Stomach (tissue), 9 donors: ENCODE results near the gene CYP2A6. TPM values are rescaled to one million over a fixed set of nuclear protein-coding genes. Genes with fewer than 3 reads are reported as not detected.
"Not testable (repeated sequence)": the region's sequence is repeated elsewhere in the genome, so short reads cannot be mapped to it uniquely, and the experiment has no call there.

ENCODE experiments used
- DNase-seq, 2 donors: peaks; one replicate each; pipeline versions ENCODE4 v3.0.0 to v3.0.0-alpha.2; 2013 to 2019
- H3K27ac ChIP-seq, 5 donors: fragments of 200-600 bp in 4 of 5; sonication (generic) in 4 of 5; one replicate each; pipeline ENCODE4 v1.5.1; 2013 to 2019; ENCODE audit warnings: mild to moderate bottlenecking in 1 of 5, moderate library complexity in 1 of 5
- H3K27me3 ChIP-seq, 3 donors: fragments of 200-600 bp; sonication (generic); one replicate each; pipeline ENCODE4 v1.5.1; 2017 to 2019; ENCODE audit warnings: mixed run types in 1 of 3
- H3K36me3 ChIP-seq, 4 donors: fragments of 200-600 bp; sonication (generic); 1 replicate in 3 of 4; 2 replicates in 1 of 4; pipeline ENCODE4 v1.5.1; 2016 to 2019
- H3K4me1 ChIP-seq, 4 donors: fragments of 200-600 bp; sonication (generic); one replicate each; pipeline ENCODE4 v1.5.1; 2016 to 2019
- H3K4me3 ChIP-seq, 4 donors: fragments of 200-600 bp; sonication (generic) in 3 of 4; one replicate each; pipeline ENCODE4 v1.5.1; 2016 to 2019; ENCODE audit warnings: mild to moderate bottlenecking in 1 of 4
- H3K9me3 ChIP-seq, 4 donors: fragments of 200-600 bp; sonication (generic); one replicate each; pipeline ENCODE4 v1.5.1; 2016 to 2019
- CTCF ChIP-seq, 7 experiments: fragments of 450-650 bp in 4 of 7; fragments of 200-600 bp in 3 of 7; sonication (generic) in 3 of 7; IDR thresholded peaks; one replicate each; pipeline ENCODE4 v1.5.1; 2016 to 2019; ENCODE audit warnings: antibody characterized with exemption in 7 of 7, control low read depth in 2 of 7, mild to moderate bottlenecking in 1 of 7
- EP300 ChIP-seq: sonication (generic); formaldehyde crosslinking; IDR thresholded peaks from one replicate; pipeline ENCODE4 v1.6.1; 2017; ENCODE audit warnings: antibody characterized with exemption
- POLR2A ChIP-seq, 4 donors: fragments of 450-650 bp; IDR thresholded peaks; one replicate each; pipeline ENCODE4 v1.6.1; 2016; ENCODE audit warnings: antibody characterized with exemption in 4 of 4, control low read depth in 2 of 4, mild to moderate bottlenecking in 1 of 4, moderate library complexity in 1 of 4
- POLR2AphosphoS5 ChIP-seq, 3 donors: sonication (generic); formaldehyde crosslinking; IDR thresholded peaks; one replicate each; pipeline ENCODE4 v1.6.1; 2016; ENCODE audit warnings: antibody characterized with exemption in 3 of 3
- WGBS, 5 donors: extraction: QIAGEN DNeasy Blood & Tissue Kit in 3 of 5; methylation state at CpG; one replicate each; pipeline versions ENCODE4 v1.1.5 to v1.1.7; 2013 to 2018; 5-methylcytosine and 5-hydroxymethylcytosine counted together
- intact Hi-C: fragments of 100-400 bp; cut with DNase I; formaldehyde crosslinking; loops from one replicate; pipeline ENCODE4 v1.15.1; 2023; ENCODE audit warnings: low total_unique reads
- polyA plus RNA-seq, 3 donors: library from polyadenylated mRNA; stranded (reverse); fragments of 200-250 nt; gene quantifications; one replicate each; pipeline ENCODE4 v1.2.3, GENCODE V29; 2013
- total RNA-seq, 5 donors: library from RNA; depleted of rRNA; stranded (reverse); fragments of >200 nt; gene quantifications; one replicate each; pipeline versions ENCODE4 v1.1.0 to v1.2.3, GENCODE V29; 2014 to 2016
- donor health status: healthy with polysubstance abuse.
- donor health status: Bipolar disorder and iron deficiency.
- donor health status: healthy.

The CYP2A6 gene
- total and polyA plus RNA-seq, 8 donors, result not detected

- no peak for TF ChIP-seq POLR2A (IDR thresholded peaks at IDR 0.05)
- 83 to 88% (median 87%) methylated on average over 5 of the region's 5 CpGs for WGBS, 5 donors
- no peak for DNase-seq
- H3K4me3 ChIP-seq, result no peak overlapping the region
- no peaks in the 10 kb centered on the region for H3K9me3 ChIP-seq
- no peaks in the 10 kb centered on the region for H3K36me3 ChIP-seq
- H3K27ac ChIP-seq, result no peak overlapping the region
- H3K4me1 ChIP-seq, result no peaks in the 10 kb centered on the region
- H3K27me3 ChIP-seq, result no peaks in the 10 kb centered on the region
- intact Hi-C loops, result no loop called here
Observed at GRCh38 chr19:40858109-40858508, 7.9 kb upstream of the CYP2A6 start.

- H3K27me3 ChIP-seq, result peaks cover 0 to 29% (median 10%) of the 10 kb centered on the region in 3 donors
- H3K36me3 ChIP-seq, H3K4me1 ChIP-seq, H3K9me3 ChIP-seq, H3K4me3 ChIP-seq, intact Hi-C loops, DNase-seq, H3K27ac ChIP-seq: not testable (repeated sequence)
- WGBS, 5 donors, result 11 to 42% (median 35%) methylated on average over 2 of the region's 3 CpGs
Observed at GRCh38 chr19:40852467-40853152, 2.4 kb upstream of the CYP2A6 start.

GRCh38 chr19:40846722-40847121, 3.5 kb downstream of the CYP2A6 start:
- H3K9me3 ChIP-seq, H3K4me3 ChIP-seq, intact Hi-C loops, H3K36me3 ChIP-seq, DNase-seq, H3K27ac ChIP-seq: not testable (repeated sequence)
- Histone ChIP-seq H3K27me3 (peaks cover 0 to 58% (median 10%) of the 10 kb centered on the region in 3 donors), H3K4me1 (peaks cover 0 to 20% (median 5%) of the 10 kb centered on the region in 4 donors)
- WGBS, 5 donors, result 82 to 89% (median 85%) methylated on average over 8 of the region's 8 CpGs

GRCh38 chr19:40843653-40844052, 6.6 kb downstream of the CYP2A6 start:
- Histone ChIP-seq H3K27me3 (peaks cover 0 to 39% (median 7%) of the 10 kb centered on the region in 3 donors), H3K4me3 (peak overlapping the region in 3 of 4 donors; percentile 7 to 27 (median 24)), H3K4me1 (peaks cover 0 to 19% (median 4%) of the 10 kb centered on the region in 4 donors)
- H3K27ac ChIP-seq, intact Hi-C loops, H3K36me3 ChIP-seq, H3K9me3 ChIP-seq, DNase-seq: not testable (repeated sequence)
- 0 to 5% (median 1%) methylated on average over 8 to 15 of the region's 19 CpGs for WGBS, 5 donors

GRCh38 chr19:40842997-40843652, 7.1 kb downstream of the CYP2A6 start:
- intact Hi-C loops, DNase-seq, H3K36me3 ChIP-seq, H3K9me3 ChIP-seq, H3K27ac ChIP-seq: not testable (repeated sequence)
- Histone ChIP-seq H3K4me3 (peak overlapping the region in 3 of 4 donors; percentile 7 to 27 (median 24)), H3K27me3 (peaks cover 0 to 34% (median 2%) of the 10 kb centered on the region in 3 donors), H3K4me1 (peaks cover 0 to 13% (median 0%) of the 10 kb centered on the region in 4 donors)
- WGBS, 5 donors, result 32 to 43% (median 35%) methylated on average over 8 to 9 of the region's 12 CpGs

- H3K27me3 ChIP-seq, result peaks cover 0 to 24% (median 0%) of the 10 kb centered on the region in 3 donors
- WGBS, 5 donors, result 85 to 96% (median 93%) methylated on average over 2 to 3 of the region's 3 CpGs
- H3K9me3 ChIP-seq, H3K36me3 ChIP-seq, intact Hi-C loops, H3K27ac ChIP-seq, DNase-seq, H3K4me3 ChIP-seq: not testable (repeated sequence)
- H3K4me1 ChIP-seq, result peaks cover 0 to 13% (median 0%) of the 10 kb centered on the region in 4 donors
Observed at GRCh38 chr19:40842012-40842411, 8.2 kb downstream of the CYP2A6 start.

GRCh38 chr19:40838477-40838876, 11.8 kb downstream of the CYP2A6 start:
- H3K9me3 ChIP-seq, intact Hi-C loops, H3K36me3 ChIP-seq, H3K27me3 ChIP-seq, H3K4me3 ChIP-seq, DNase-seq, H3K4me1 ChIP-seq, H3K27ac ChIP-seq: not testable (repeated sequence)
- 64 to 87% (median 81%) methylated on average over 1 of the region's 1 CpG for WGBS, 5 donors

GRCh38 chr19:40836754-40837429, 13.4 kb downstream of the CYP2A6 start:
- WGBS, 5 donors, result 78 to 83% (median 78%) methylated on average over 6 of the region's 6 CpGs
- TF ChIP-seq CTCF (IDR thresholded peaks at IDR 0.05), result no peak
- TF ChIP-seq EP300, result no peak
- no peak for TF ChIP-seq POLR2AphosphoS5 (IDR thresholded peaks at IDR 0.05)
- TF ChIP-seq POLR2A (IDR thresholded peaks at IDR 0.05), result no peak
- Histone ChIP-seq H3K4me3 (no peak overlapping the region), H3K27ac (no peak overlapping the region), H3K27me3 (no peaks in the 10 kb centered on the region), H3K4me1 (peaks cover 0 to 4% (median 0%) of the 10 kb centered on the region in 4 donors), H3K9me3 (no peaks in the 10 kb centered on the region), H3K36me3 (no peaks in the 10 kb centered on the region)
- DNase-seq, result no peak
- intact Hi-C loops, result no loop called here

GRCh38 chr19:40833728-40834533, 16.3 kb downstream of the CYP2A6 start:
- H3K9me3 ChIP-seq, H3K27ac ChIP-seq, H3K4me3 ChIP-seq, H3K4me1 ChIP-seq, intact Hi-C loops, H3K36me3 ChIP-seq, H3K27me3 ChIP-seq, DNase-seq: not testable (repeated sequence)
- WGBS, 5 donors, result 33 to 57% (median 46%) methylated on average over 5 to 7 of the region's 7 CpGs
